ENCODE data around the gene TERC.

TERC gene

GRCh38 chr3:169764882-169765612, at the start of gene TERC:
Gene TERC (minus strand): TSS chr3:169765060.
- DNase-seq (ENCODE audit: low read depth), result peak; percentile 91

DNA sequence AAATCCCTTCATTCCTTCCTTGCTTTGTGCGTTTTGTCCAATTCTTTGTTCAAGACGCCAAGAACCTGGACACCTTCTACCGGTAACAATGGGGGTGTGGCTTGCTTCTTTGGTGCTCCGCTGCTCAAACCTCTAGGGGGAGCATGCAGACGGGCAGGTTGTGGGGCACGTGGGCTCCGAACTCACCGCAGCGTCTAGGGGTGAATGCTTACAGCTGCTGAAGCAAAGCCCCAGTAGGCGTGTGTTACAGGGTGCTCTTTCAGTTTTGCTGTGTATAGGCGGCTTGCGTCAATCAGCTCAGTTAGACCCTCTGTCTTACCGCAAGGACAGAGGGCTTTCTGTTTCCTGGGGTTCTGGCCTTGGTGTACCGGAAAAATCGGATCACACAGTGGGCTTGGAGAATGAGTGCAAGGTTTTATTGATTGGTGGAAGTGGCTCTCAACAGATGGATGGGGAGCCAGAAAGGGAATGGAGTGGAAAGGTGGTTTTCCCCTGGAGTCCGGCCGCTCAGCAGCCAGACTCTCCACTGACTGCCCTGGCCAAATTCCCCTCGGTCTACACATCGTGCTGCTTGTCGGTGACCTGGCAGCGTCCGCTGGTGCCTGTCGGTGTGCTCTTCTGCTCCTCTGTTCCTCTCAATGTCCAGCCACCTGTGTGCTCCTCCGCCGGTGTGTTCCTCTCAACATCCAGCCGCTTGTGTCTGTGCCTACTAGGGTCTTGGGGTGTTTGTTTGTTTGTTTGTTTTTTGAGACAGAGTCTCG, 49.1 kb upstream of the TERC start:
- no peak for DNase-seq (ENCODE audit: low read depth)

DNA sequence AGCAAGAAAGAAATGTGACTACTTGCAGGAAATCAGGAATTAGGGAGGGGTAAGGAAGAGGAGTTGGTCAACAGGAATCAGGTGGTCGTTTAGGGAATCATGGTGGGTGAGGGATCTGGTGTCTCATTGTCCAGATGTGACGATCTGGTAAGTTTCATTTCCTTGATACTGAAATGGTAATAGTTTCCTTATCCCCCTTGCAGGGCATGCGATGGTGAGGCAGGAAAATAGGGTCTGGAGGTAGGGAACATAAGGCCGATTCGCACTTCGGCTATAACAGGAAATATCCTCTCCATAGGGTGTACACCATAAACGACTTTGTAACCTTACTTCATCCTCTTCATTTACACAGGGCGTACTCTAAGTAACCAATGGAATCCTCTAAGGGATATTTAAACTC, 48.4 kb upstream of the TERC start:
- DNase-seq (ENCODE audit: low read depth), result no peak

DNA sequence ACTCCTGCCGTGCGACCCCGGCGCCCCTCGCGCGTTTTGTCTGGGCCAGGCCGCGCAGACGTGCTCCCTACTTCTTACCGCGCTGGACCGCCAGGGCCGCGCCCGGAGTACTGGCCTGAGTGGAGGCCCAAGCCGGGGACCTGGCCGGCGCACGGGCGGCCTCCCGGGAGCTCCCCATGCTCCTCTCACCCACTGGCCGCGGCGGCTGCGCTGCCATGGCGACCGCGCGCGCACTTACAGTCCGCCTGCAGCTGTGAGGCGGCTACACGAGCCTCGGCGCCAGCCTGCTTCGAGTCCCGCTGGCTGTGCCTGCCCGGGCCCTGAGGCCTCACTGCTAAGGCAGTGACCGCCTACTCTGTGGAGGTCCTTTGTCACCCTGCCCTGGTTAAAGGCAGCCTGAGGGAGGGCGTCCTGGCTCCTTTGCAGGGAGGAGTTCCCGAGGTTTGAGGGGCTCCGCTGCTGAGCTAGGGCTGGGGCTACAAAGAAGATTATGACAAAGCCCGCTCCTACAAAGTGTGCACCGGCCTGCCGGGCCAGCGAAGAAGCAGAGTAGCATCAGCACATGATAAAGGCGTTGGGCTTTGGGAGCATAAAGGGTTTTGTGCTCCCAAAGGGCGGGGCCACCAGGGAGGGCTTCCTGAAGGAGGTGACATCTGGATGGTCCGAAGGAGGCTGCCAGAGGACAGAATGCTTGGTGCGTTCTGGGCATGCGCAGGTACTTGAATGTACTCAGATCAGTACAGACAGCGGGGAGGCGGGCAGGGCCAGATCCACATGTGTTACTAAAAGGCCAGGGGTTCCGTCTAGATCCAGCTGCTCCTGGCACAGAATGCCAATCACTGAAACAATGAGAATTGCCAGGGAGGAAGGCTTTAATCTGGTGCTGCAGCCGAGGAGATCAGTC, 47.7 kb upstream of the TERC start, which contains the start of the genes LRRC34 and LRRIQ4:
TSS of gene LRRC34 (minus strand) at position 573 of the 904 bp plus-strand sequence. CDS start at position 217, 356 bp downstream.
TSS of gene LRRIQ4 (plus strand) at position 539 of the 904 bp plus-strand sequence. CDS start 9,052 bp downstream, outside the sequence.
- DNase-seq (ENCODE audit: low read depth), result peak; percentile 69

GRCh38 chr3:169811631-169812331, 46.9 kb upstream of the TERC start:
- DNase-seq (ENCODE audit: low read depth), result peak; percentile 41

DNA sequence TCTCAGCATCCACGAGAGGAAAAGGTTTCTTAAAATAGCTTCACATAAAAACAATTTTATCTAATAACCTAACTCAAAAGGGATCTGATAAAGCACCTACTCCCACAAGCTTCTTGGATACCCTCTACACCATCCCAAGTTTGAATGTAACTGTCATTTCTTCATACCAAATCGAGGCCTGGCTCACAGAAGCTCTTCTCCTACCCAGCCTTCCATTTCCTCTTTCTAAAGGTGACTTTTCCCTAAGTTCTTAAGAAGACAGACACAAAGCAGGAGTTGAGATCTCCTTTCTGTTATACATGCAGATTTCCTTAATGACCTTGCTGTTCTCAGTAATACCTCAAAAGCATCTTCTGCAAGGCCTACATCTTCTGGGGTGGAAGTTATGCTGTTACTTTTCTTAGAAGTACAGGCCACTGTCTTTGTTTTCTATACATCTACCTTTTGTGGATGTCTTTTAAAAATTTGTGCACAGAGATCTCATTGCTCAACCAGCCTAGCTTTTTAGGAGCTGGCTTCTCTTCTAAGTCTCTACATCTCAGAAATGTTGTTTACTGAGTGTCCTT, 44.5 kb upstream of the TERC start:
- DNase-seq (ENCODE audit: low read depth), result no peak

DNA sequence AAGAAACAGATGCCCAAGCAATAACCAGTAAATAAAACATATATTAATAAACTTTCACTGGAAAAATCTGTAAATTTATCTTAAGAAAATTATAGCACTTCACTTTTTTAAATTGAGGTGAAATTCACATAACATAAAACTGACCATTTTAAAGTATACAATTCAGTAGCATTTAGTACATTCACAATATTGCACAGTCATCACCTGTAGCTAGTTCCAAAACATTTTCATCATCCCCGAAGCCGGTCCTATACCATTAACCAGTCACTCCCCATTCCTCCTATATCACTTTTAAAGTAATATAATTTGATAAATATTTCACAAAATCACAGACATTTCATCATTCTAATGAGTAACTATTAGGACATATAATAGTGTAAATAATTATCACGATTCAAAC, 39.8 kb upstream of the TERC start:
- no peak for DNase-seq (ENCODE audit: low read depth)

DNA sequence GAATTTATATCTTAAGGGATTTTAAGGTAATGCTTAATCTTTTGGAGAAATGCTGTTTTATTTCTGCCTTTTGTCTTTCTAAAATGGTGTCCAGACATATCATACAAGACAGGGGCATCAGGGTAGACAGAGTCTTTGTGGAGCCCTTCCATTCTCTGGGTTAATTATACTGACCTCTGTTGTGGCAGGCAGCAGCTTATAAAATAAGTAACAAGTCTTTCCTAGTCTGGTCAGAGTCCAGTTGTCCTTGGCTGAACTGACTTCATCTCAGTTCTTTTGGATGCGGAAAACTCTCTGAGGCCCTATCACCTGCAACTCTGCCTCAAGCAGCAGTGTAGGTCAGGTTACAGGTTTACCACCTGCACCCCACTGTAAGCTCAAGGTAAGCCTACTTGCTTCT, 27.5 kb upstream of the TERC start:
- DNase-seq (ENCODE audit: low read depth), result no peak

- no peak for DNase-seq (ENCODE audit: low read depth)
Observed at GRCh38 chr3:169790687-169791429, 26.0 kb upstream of the TERC start.

GRCh38 chr3:169790219-169790618, 25.4 kb upstream of the TERC start:
- DNase-seq (ENCODE audit: low read depth), result no peak

- no peak for DNase-seq (ENCODE audit: low read depth)
Observed at GRCh38 chr3:169787791-169788190, 22.9 kb upstream of the TERC start.

DNA sequence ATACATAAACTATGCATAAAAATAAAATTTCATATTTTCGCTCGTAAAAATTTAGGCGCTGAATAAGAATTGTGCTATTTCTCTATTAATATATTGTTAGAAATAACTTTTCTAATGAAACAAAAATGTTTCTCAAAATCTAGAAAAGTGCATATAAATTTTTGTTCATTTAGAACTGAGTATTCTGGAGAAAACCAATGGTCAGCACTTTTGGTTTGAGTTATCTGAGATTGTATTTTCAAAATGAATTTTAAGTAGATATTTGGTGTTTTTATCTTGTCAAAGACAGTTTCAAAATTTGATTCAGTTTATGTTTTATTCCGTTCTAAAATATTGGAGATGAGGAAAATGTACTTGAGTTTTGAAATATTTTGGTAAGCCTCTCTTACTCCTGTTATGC, 22.3 kb upstream of the TERC start:
- no peak for DNase-seq (ENCODE audit: low read depth)

GRCh38 chr3:169781209-169781855, 16.5 kb upstream of the TERC start:
- no peak for DNase-seq (ENCODE audit: low read depth)

DNA sequence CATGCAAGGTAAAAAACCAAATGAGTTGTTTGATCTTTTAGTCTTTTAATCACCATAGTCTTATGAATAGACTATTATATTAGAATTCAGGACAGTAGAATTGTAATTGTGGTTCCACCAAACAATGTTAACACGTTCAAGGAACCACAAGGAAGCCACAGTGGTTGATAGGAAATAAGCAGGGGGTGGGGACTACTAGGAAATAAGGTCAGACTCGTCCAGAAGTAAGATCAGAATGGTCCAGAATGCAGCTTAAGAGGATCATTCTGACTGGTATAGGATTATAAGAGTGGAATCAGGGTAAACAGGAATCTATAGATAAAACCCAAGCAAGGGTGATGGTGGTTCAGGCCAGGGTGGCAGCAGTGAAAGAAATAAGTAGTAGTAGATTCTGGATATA, 15.9 kb upstream of the TERC start:
- DNase-seq (ENCODE audit: low read depth), result no peak

DNA sequence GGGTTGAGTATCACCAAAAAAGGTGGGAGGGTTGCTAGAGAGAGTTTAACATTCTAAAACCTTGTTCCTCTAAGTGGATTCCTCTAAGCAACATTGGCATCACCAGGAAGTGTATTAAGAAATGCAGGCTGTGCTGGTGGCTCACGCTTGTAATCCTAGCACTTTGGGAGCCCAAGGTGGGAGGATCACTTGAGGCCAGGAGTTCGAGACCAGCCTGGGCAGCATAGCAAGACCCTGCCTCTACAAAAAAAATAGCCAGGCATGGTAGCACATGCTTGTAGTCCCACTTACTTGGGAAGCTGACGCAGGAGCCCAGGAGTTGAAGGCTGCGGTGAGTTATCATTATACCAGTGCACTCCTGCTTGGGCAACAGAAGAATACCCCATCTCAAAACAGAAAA, 13.0 kb upstream of the TERC start:
- no peak for DNase-seq (ENCODE audit: low read depth)

DNA sequence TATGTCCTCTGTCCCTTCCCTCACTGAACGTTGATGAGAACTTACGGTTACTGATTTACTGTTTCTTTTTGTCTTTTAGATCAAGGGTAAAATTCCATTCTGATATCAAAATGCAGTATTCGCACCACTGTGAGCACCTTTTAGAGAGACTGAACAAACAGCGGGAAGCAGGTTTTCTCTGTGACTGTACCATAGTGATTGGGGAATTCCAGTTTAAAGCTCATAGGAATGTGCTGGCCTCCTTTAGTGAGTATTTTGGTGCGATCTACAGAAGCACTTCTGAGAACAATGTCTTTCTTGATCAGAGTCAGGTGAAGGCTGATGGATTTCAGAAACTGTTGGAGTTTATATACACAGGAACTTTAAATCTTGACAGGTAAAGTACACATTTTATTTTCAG, 9.3 kb upstream of the TERC start:
- DNase-seq (ENCODE audit: low read depth), result no peak

GRCh38 chr3:169772897-169773816, 8.3 kb upstream of the TERC start, which contains the start of gene MYNN:
Gene MYNN (plus strand): TSS chr3:169773396. CDS start chr3:169774296, 900 bp downstream.
- peak; percentile 76 for DNase-seq (ENCODE audit: low read depth)

- peak; percentile 64 for DNase-seq (ENCODE audit: low read depth)
Observed at GRCh38 chr3:169772305-169772896, 7.5 kb upstream of the TERC start.

All from fibroblast of the conjunctiva (primary cell).